H1 (cell line): Measurements from ENCODE around the gene PKNOX1. TPM values are rescaled to one million over a fixed set of nuclear protein-coding genes. Genes with fewer than 3 reads are reported as not detected.

Experiments
- CTCF ChIA-PET: fragments of 300-600 bp; sonication (Branson Sonifier 250); formaldehyde crosslinking; loops from one replicate; lab custom pipeline; 2021; ENCODE audit not compliant: partially characterized antibody; lab: Charles Lee
- POLR2A ChIA-PET: fragments of 300-600 bp; sonication (Branson Sonifier 250); formaldehyde crosslinking; loops from one replicate; lab custom pipeline; 2021; ENCODE audit warnings: inconsistent platforms; ENCODE audit not compliant: partially characterized antibody; lab: Charles Lee
- DNase-seq, 2 experiments: peaks; one replicate each; pipeline versions ENCODE4 v3.0.0 to v3.0.0-alpha.2; 2010 to 2022; ENCODE audit warnings: low spot score in 2 of 2, low read depth in 1 of 2, mixed read lengths in 1 of 2
- FAIRE-seq: peaks from 2 replicates; lab custom pipeline; 2011; peaks lifted over from hg19 to GRCh38; lab: Jason Lieb, UNC
- H2AFZ ChIP-seq: 2 replicates; pipeline ENCODE4 v1.8.1; 2012; ENCODE audit warnings: low read length, inconsistent platforms
- H2AK5ac ChIP-seq: 2 replicates; pipeline ENCODE4 v1.6.1; 2013; ENCODE audit warnings: low read depth, low read length
- H2BK120ac ChIP-seq: replicated peaks from 2 replicates; pipeline ENCODE3; 2013; ENCODE audit warnings: low read depth, low read length, inconsistent platforms
- H2BK12ac ChIP-seq: 2 replicates; pipeline ENCODE4 v1.6.1; 2013; ENCODE audit warnings: low read depth, low read length
- H2BK15ac ChIP-seq: 2 replicates; pipeline ENCODE4 v1.6.1; 2013; ENCODE audit warnings: low read length
- H2BK20ac ChIP-seq: 2 replicates; pipeline ENCODE4 v1.6.1; 2013; ENCODE audit warnings: low read length
- H2BK5ac ChIP-seq: 2 replicates; pipeline ENCODE4 v1.6.1; 2013; ENCODE audit warnings: low read depth, low read length
- H3K14ac ChIP-seq: 2 replicates; pipeline ENCODE4 v1.6.1; 2013; ENCODE audit warnings: inconsistent platforms; ENCODE audit not compliant: insufficient read length
- H3K18ac ChIP-seq: 2 replicates; pipeline ENCODE4 v1.6.1; 2013; ENCODE audit warnings: low read length; ENCODE audit errors: extremely low read depth
- H3K23ac ChIP-seq: 2 replicates; pipeline ENCODE4 v1.6.1; 2013; ENCODE audit warnings: inconsistent platforms; ENCODE audit not compliant: insufficient read length
- H3K23me2 ChIP-seq: 2 replicates; pipeline ENCODE4 v1.6.1; 2013; ENCODE audit warnings: low read depth, low read length
- H3K27ac ChIP-seq: 2 replicates; pipeline ENCODE4 v1.6.1; 2011; ENCODE audit warnings: low read depth, low read length, inconsistent platforms
- H3K27me3 ChIP-seq, 4 experiments: replicated peaks in 1 of 4; 1 replicate in 1 of 4; 2 replicates in 3 of 4; pipeline versions ENCODE4 v1.6.1 to v1.8.1; 2011 to 2013; ENCODE audit warnings: low read length in 3 of 4, mild to moderate bottlenecking in 3 of 4, inconsistent platforms in 2 of 4, mixed read lengths in 2 of 4, moderate library complexity in 1 of 4; ENCODE audit not compliant: control insufficient read depth in 3 of 4, insufficient read depth in 3 of 4; ENCODE audit errors: extremely low read depth in 1 of 4
- H3K36me3 ChIP-seq, 4 experiments: 2 replicates each; pipeline versions ENCODE4 v1.6.1 to v1.8.1; 2011 to 2013; ENCODE audit warnings: mild to moderate bottlenecking in 4 of 4, low read length in 3 of 4, moderate library complexity in 2 of 4, control low read depth in 1 of 4, inconsistent platforms in 1 of 4; ENCODE audit not compliant: insufficient read depth in 4 of 4, control insufficient read depth in 2 of 4
- H3K4ac ChIP-seq: replicated peaks from 2 replicates; pipeline ENCODE3; 2013; ENCODE audit warnings: low read length, low read depth, mixed read lengths, inconsistent platforms; ENCODE audit not compliant: insufficient read length
- H3K4me1 ChIP-seq, 4 experiments: replicated peaks in 1 of 4; 1 replicate in 1 of 4; 2 replicates in 3 of 4; pipeline versions ENCODE4 v1.6.1 to v1.8.1; 2011 to 2013; ENCODE audit warnings: low read length in 3 of 4, inconsistent platforms in 2 of 4, mixed read lengths in 1 of 4; ENCODE audit not compliant: insufficient read depth in 4 of 4, control insufficient read depth in 3 of 4
- H3K4me2 ChIP-seq, 2 experiments: 2 replicates each; pipeline versions ENCODE4 v1.6.1 to v1.8.1; 2011 to 2013; ENCODE audit warnings: low read depth in 2 of 2, low read length in 2 of 2, control low read depth in 1 of 2, inconsistent platforms in 1 of 2, mild to moderate bottlenecking in 1 of 2; ENCODE audit not compliant: insufficient read depth in 1 of 2
- H3K4me3 ChIP-seq, 4 experiments: fragments of 200-600, 300-600 bp in 1 of 4; sonication (generic), shearing (Covaris generic), sonication (Bioruptor Twin) in 1 of 4; 2 replicates each; pipeline versions ENCODE4 v1.5.1 to v1.8.1; 2011 to 2016; ENCODE audit warnings: low read length in 4 of 4, low read depth in 3 of 4, control low read depth in 2 of 4, inconsistent platforms in 2 of 4, mild to moderate bottlenecking in 2 of 4, mixed read lengths in 1 of 4, moderate library complexity in 1 of 4; ENCODE audit not compliant: insufficient read depth in 2 of 4; ENCODE audit errors: extremely low read depth in 1 of 4
- H3K56ac ChIP-seq: replicated peaks from 2 replicates; pipeline ENCODE3; 2013; ENCODE audit warnings: low read depth, mild to moderate bottlenecking, mixed read lengths, low read length, inconsistent platforms; ENCODE audit not compliant: insufficient read length
- H3K79me1 ChIP-seq: 2 replicates; pipeline ENCODE4 v1.6.1; 2013; ENCODE audit warnings: low read depth, low read length, control low read depth
- H3K79me2 ChIP-seq, 2 experiments: 2 replicates each; pipeline versions ENCODE4 v1.6.1 to v1.8.1; 2012 to 2013; ENCODE audit warnings: low read length in 2 of 2, mild to moderate bottlenecking in 2 of 2, inconsistent platforms in 1 of 2; ENCODE audit not compliant: insufficient read depth in 2 of 2, control insufficient read depth in 1 of 2
- H3K9ac ChIP-seq, 4 experiments: replicated peaks in 1 of 4; 1 replicate in 1 of 4; 2 replicates in 3 of 4; pipeline versions ENCODE4 v1.6.1 to v1.8.1; 2011 to 2013; ENCODE audit warnings: low read depth in 3 of 4, low read length in 3 of 4, control low read depth in 2 of 4, mild to moderate bottlenecking in 2 of 4, moderate library complexity in 2 of 4, inconsistent platforms in 1 of 4; ENCODE audit errors: extremely low read depth in 1 of 4
- H3K9me3 ChIP-seq, 2 experiments: 2 replicates each; pipeline versions ENCODE4 v1.6.1 to v1.8.1; 2012 to 2013; ENCODE audit warnings: mild to moderate bottlenecking in 2 of 2, moderate library complexity in 2 of 2, control low read depth in 1 of 2, inconsistent platforms in 1 of 2, low read depth in 1 of 2, low read length in 1 of 2, mixed read lengths in 1 of 2; ENCODE audit not compliant: insufficient read depth in 2 of 2
- H4K20me1 ChIP-seq, 2 experiments: replicated peaks in 1 of 2; 2 replicates each; pipeline versions ENCODE3 to v1.8.1; 2011 to 2013; ENCODE audit warnings: inconsistent platforms in 2 of 2, low read length in 2 of 2, mild to moderate bottlenecking in 1 of 2; ENCODE audit not compliant: insufficient read depth in 2 of 2, control insufficient read depth in 1 of 2
- H4K5ac ChIP-seq: 2 replicates; pipeline ENCODE4 v1.6.1; 2013; ENCODE audit warnings: low read length, low read depth, mixed read lengths, inconsistent platforms; ENCODE audit not compliant: insufficient read length
- H4K8ac ChIP-seq: 2 replicates; pipeline ENCODE4 v1.8.0; 2013; ENCODE audit warnings: mild to moderate bottlenecking, moderate library complexity, low read length, inconsistent platforms; ENCODE audit not compliant: insufficient read depth; ENCODE audit errors: extremely low read depth
- H4K91ac ChIP-seq: replicated peaks from 2 replicates; pipeline ENCODE3; 2013; ENCODE audit warnings: low read length, mixed read lengths, inconsistent platforms; ENCODE audit not compliant: insufficient read length
- ASH2L ChIP-seq: fragments of 200-600, 300-600 bp; sonication (generic); IDR thresholded peaks from one replicate; pipeline ENCODE4 v1.7.1; 2017; ENCODE audit warnings: low read length
- CREB1 ChIP-seq: IDR thresholded peaks from 2 replicates; pipeline ENCODE4 v1.6.1; 2012; ENCODE audit warnings: inconsistent platforms
- FOSL1 ChIP-seq: IDR thresholded peaks from 2 replicates; pipeline ENCODE4 v1.6.1; 2011; ENCODE audit warnings: mild to moderate bottlenecking, low read depth, low read length, moderate library complexity; ENCODE audit not compliant: insufficient read depth
- JUND ChIP-seq: IDR thresholded peaks from 2 replicates; pipeline ENCODE4 v1.6.1; 2011; ENCODE audit warnings: mild to moderate bottlenecking, improper control_type of control experiment, low read length
- KDM5A ChIP-seq: fragments of 200-600 bp; IDR thresholded peaks from 2 replicates; pipeline ENCODE4 v1.7.1; 2012; ENCODE audit warnings: mild to moderate bottlenecking, low read length, inconsistent platforms, mixed read lengths
- NANOG ChIP-seq: IDR thresholded peaks from 2 replicates; pipeline ENCODE4 v1.6.1; 2011; ENCODE audit warnings: low read length, low read depth, mild to moderate bottlenecking, inconsistent platforms; ENCODE audit not compliant: insufficient read depth, poor library complexity, severe bottlenecking
- POLR2AphosphoS5 ChIP-seq: IDR thresholded peaks from 2 replicates; pipeline ENCODE4 v1.6.1; 2011; ENCODE audit warnings: low read depth, low read length
- SIN3A ChIP-seq, 2 experiments: IDR thresholded peaks in 1 of 2; conservative IDR thresholded peaks in 1 of 2; 2 replicates each; pipeline ENCODE4 v1.6.1; 2011 to 2012; ENCODE audit warnings: low read length in 2 of 2, improper control_type of control experiment in 1 of 2, low read depth in 1 of 2, mild to moderate bottlenecking in 1 of 2
- SP2 ChIP-seq: IDR thresholded peaks from 2 replicates; pipeline ENCODE4 v1.6.1; 2012; ENCODE audit warnings: mild to moderate bottlenecking, low read length, inconsistent platforms
- TCF12 ChIP-seq: IDR thresholded peaks from 2 replicates; pipeline ENCODE4 v1.6.1; 2011; ENCODE audit warnings: low read depth, mild to moderate bottlenecking, low read length
- WGBS, 2 experiments: shearing (Covaris generic) in 1 of 2; methylation state at CpG; one replicate each; pipeline versions ENCODE4 v1.1.6 to v1.1.7; 2013 to 2015; ENCODE audit warnings: low lambda C conversion rate in 2 of 2, mixed read lengths in 2 of 2, inconsistent platforms in 1 of 2, low coverage in 1 of 2, missing lambda C conversion rate in 1 of 2; ENCODE audit not compliant: insufficient replicate concordance in 2 of 2, insufficient coverage in 1 of 2, insufficient read length in 1 of 2; ENCODE audit errors: extremely low coverage in 1 of 2, missing lambda C conversion rate in 1 of 2; 5-methylcytosine and 5-hydroxymethylcytosine counted together
- polyA plus RNA-seq, 7 experiments: library from polyadenylated mRNA; depleted of rRNA in 3 of 7; stranded (reverse) in 5 of 7; unstranded in 2 of 7; fragments of >200 nt in 5 of 7; fragments of 200-250 nt in 2 of 7; gene quantifications; 1 replicate in 5 of 7; 2 replicates in 1 of 7; 4 replicates in 1 of 7; pipeline versions ENCODE4 v1.2.1 to v1.2.3, GENCODE V29; 2011 to 2013; ENCODE audit warnings: missing spikeins in 2 of 7, mixed read lengths in 2 of 7
- total RNA-seq: library from RNA; stranded (reverse); fragmentation: NEBNext Ultra II Directional; extraction: Animal tissue kit (Norgen Biotek cat#: 25700); gene quantifications from 2 replicates; pipeline ENCODE4 v1.2.1, GENCODE V29; 2021

PKNOX1 gene
- total and polyA plus RNA-seq, 2 of the 8 experiments (the other 6 are each of a cell fraction or from before 2014, with no cell fraction given), result 20.4 to 31.9 TPM

DNA sequence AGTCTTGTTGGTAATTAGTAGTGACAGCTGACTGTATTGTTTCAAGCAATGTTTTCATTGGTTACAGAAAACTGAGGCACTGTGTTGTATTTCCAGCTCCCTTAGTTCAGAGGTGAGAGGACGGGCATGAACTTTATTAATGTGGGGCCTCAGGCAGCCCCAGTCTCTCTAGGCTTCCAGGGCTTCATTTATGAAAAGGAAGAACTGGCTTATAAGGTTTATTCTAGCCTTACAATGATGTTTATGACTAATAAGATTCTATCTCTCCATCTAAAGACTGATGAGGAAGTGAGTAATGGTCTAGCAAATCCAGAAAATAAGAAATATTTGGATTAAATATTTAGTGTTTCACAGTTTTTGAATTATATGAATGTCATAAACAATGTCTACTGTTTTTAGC is 59.7 kb downstream of the PKNOX1 start:
- Histone ChIP-seq H2AFZ (no peak overlapping the region), H3K9ac (no peak overlapping the region), H3K14ac (no peak overlapping the region), H2BK5ac (no peak overlapping the region), H3K4ac (no peak overlapping the region), H2BK120ac (no peak overlapping the region), H3K23me2 (no peaks in the 10 kb centered on the region), H2BK12ac (no peak overlapping the region), H3K23ac (no peak overlapping the region), H3K4me2 (no peak overlapping the region), H3K4me1 (no peaks in the 10 kb centered on the region), H3K27me3 (no peaks in the 10 kb centered on the region), H4K8ac (no peak overlapping the region), H3K36me3 (peaks cover under 1 to 18% (median 8%) of the 10 kb centered on the region in 4 experiments; a peak in 7 of 8 replicates), H4K5ac (no peak overlapping the region), H3K9me3 (no peaks in the 10 kb centered on the region), H4K91ac (no peak overlapping the region), H3K79me1 (no peaks in the 10 kb centered on the region), H3K18ac (no peak overlapping the region), H3K4me3 (no peak overlapping the region), H3K79me2 (no peaks in the 10 kb centered on the region), H2BK15ac (no peak overlapping the region), H3K56ac (no peak overlapping the region), H4K20me1 (no peaks in the 10 kb centered on the region), H3K27ac (no peak overlapping the region), H2AK5ac (no peak overlapping the region), H2BK20ac (no peak overlapping the region)
- no peak for DNase-seq
- no peak for FAIRE-seq
- CTCF ChIA-PET, result interaction anchor here (0.6 to 1.2 kb wide), 4 partner anchors 112 to 172 kb away, joined by 3 read pairs; no protein-coding TSS in a partner anchor
- WGBS, 2 experiments, result 81% methylated on average over 1 of the region's 1 CpG; no CpG with 5 or more reads in 1 of the 2 experiments
- TF ChIP-seq TCF12 (no peak), SP2 (no peak), JUND (no peak), FOSL1 (no peak), SIN3A (conservative IDR thresholded peaks at IDR 0.05 in 1 of 2, IDR thresholded peaks at IDR 0.05 in 1 of 2; ENCODE audit: low read depth in 1 of 2, low read length in 2 of 2) (no peak), ASH2L (no peak), KDM5A (no peak), CREB1 (no peak), NANOG (no peak), POLR2AphosphoS5 (no peak)
- POLR2A ChIA-PET, result interaction anchor here (0.7 to 1.6 kb wide), 3 partner anchors 9 to 155 kb away, joined by 3 to 5 read pairs (median 3); no protein-coding TSS in a partner anchor
